GM19351 (cell line): ENCODE measurements around the gene KTN1.

Experiments
- ATAC-seq: cut with Tn5 transposase; IDR thresholded peaks from one replicate; pipeline ENCODE4 v1.9.1; 2021; ENCODE audit warnings: mild to moderate bottlenecking, moderate library complexity; ENCODE audit not compliant: unreplicated experiment

Gene KTN1

GRCh38 chr14:55711175-55711811 lies 131.3 kb downstream of the KTN1 start:
- no peak for ATAC-seq

GRCh38 chr14:55712491-55712890 lies 132.5 kb downstream of the KTN1 start:
- no peak for ATAC-seq

GRCh38 chr14:55713486-55713885 lies 133.5 kb downstream of the KTN1 start:
- no peak for ATAC-seq

- ATAC-seq, result peak; percentile 94
Measured at GRCh38 chr14:55715889-55716288, 135.9 kb downstream of the KTN1 start.

- ATAC-seq, result no peak
Measured at GRCh38 chr14:55717621-55718020, 137.6 kb downstream of the KTN1 start.

GRCh38 chr14:55718551-55718950 lies 138.5 kb downstream of the KTN1 start:
- no peak for ATAC-seq

GRCh38 chr14:55720796-55721195 lies 140.8 kb downstream of the KTN1 start:
- ATAC-seq, result no peak

- no peak for ATAC-seq
Measured at GRCh38 chr14:55721353-55721752, 141.3 kb downstream of the KTN1 start.

- ATAC-seq, result no peak
Measured at GRCh38 chr14:55722054-55722453, 142.0 kb downstream of the KTN1 start.

- ATAC-seq, result no peak
Measured at GRCh38 chr14:55724736-55725135, 144.7 kb downstream of the KTN1 start.

- ATAC-seq, result no peak
Measured at GRCh38 chr14:55730592-55731310, 150.7 kb downstream of the KTN1 start.

- no peak for ATAC-seq
Measured at GRCh38 chr14:55731311-55731872, 151.4 kb downstream of the KTN1 start.

GRCh38 chr14:55731881-55732498 lies 152.0 kb downstream of the KTN1 start:
- ATAC-seq, result no peak

- ATAC-seq, result no peak
Measured at GRCh38 chr14:55733599-55733998, 153.6 kb downstream of the KTN1 start.
